Testis (tissue), 2 donors: ENCODE data around the gene UGT2A2.

Experiments used
- CTCF ChIP-seq, 3 experiments: fragments of 450-650 bp in 2 of 3; fragments of 200-600 bp in 1 of 3; sonication (generic) in 1 of 3; IDR thresholded peaks; one replicate each; pipeline ENCODE4 v1.5.1; 2016 to 2019; ENCODE audit warnings: antibody characterized with exemption in 3 of 3, mild to moderate bottlenecking in 2 of 3, moderate library complexity in 1 of 3
- POLR2A ChIP-seq: fragments of 450-650 bp; IDR thresholded peaks from one replicate; pipeline ENCODE4 v1.6.1; 2017; ENCODE audit warnings: antibody characterized with exemption, mild to moderate bottlenecking, moderate library complexity

GRCh38 chr4:69656653-69657158, 17.3 kb upstream of the UGT2A2 start:
- no peak for TF ChIP-seq CTCF (IDR thresholded peaks at IDR 0.05)
- no peak for TF ChIP-seq POLR2A
